SK-N-SH treated with all-trans-retinoic acid at 6 μM for 48 hours (cell line): ENCODE results near the gene TMEM185B.

Experiments
- ATAC-seq: fragments of 200-7000 bp; cut with Tn5 transposase; 3 replicates; pipeline ENCODE4 v1.9.1; 2020; ENCODE audit warnings: mild to moderate bottlenecking, moderate library complexity
- ARNTL ChIP-seq: fragments of 450-650 bp; formaldehyde crosslinking; IDR thresholded peaks from 2 replicates; pipeline ENCODE4 v1.5.0; 2020; ENCODE audit warnings: low read depth, mild to moderate bottlenecking, moderate library complexity, borderline replicate concordance
- CSDC2 ChIP-seq: fragments of 250-450 bp; sonication (Bioruptor Pico); IDR thresholded peaks from 2 replicates; pipeline ENCODE4 v1.5.0; 2020; ENCODE audit warnings: mild to moderate bottlenecking, moderate library complexity
- ESRRG ChIP-seq: fragments of 250-450 bp; sonication (Bioruptor Pico); IDR thresholded peaks from 2 replicates; pipeline ENCODE4 v1.6.1; 2021; ENCODE audit warnings: mild to moderate bottlenecking
- GLIS3 ChIP-seq: fragments of 250-450 bp; sonication (Bioruptor Pico); IDR thresholded peaks from 2 replicates; pipeline ENCODE4 v1.5.0; 2020; ENCODE audit warnings: mild to moderate bottlenecking, moderate library complexity
- ISL1 ChIP-seq: fragments of 250-450 bp; sonication (Bioruptor Pico); IDR thresholded peaks from 2 replicates; pipeline ENCODE4 v2.1.2; 2022; ENCODE audit warnings: mild to moderate bottlenecking, moderate library complexity
- OSR1 ChIP-seq: fragments of 250-450 bp; sonication (Bioruptor Pico); IDR thresholded peaks from 2 replicates; pipeline ENCODE4 v1.8.0; 2022; ENCODE audit warnings: moderate library complexity, mild to moderate bottlenecking, inconsistent platforms
- PPARA ChIP-seq: fragments of 250-450 bp; sonication (Bioruptor Pico); IDR thresholded peaks from 2 replicates; pipeline ENCODE4 v1.5.0; 2020; ENCODE audit warnings: mild to moderate bottlenecking, borderline replicate concordance
- RARB ChIP-seq: fragments of 250-450 bp; sonication (Bioruptor Pico); IDR thresholded peaks from 2 replicates; pipeline ENCODE4 v1.8.0; 2021; ENCODE audit warnings: mild to moderate bottlenecking, moderate library complexity
- TCF4 ChIP-seq: fragments of 250-450 bp; sonication (Bioruptor Pico); IDR thresholded peaks from 2 replicates; pipeline ENCODE4 v1.8.0; 2021; ENCODE audit warnings: mild to moderate bottlenecking, moderate library complexity, borderline replicate concordance
- ZC3H10 ChIP-seq: fragments of 250-450 bp; sonication (Bioruptor Pico); IDR thresholded peaks from 2 replicates; pipeline ENCODE4 v1.5.1; 2021; ENCODE audit warnings: mild to moderate bottlenecking, moderate library complexity
- ZFP3 ChIP-seq: fragments of 250-450 bp; sonication (Bioruptor Pico); IDR thresholded peaks from 2 replicates; pipeline ENCODE4 v1.5.0; 2020; ENCODE audit warnings: mild to moderate bottlenecking, moderate library complexity
- ZFP30 ChIP-seq: fragments of 450-650 bp; formaldehyde crosslinking; IDR thresholded peaks from 2 replicates; pipeline ENCODE4 v1.5.0; 2022; ENCODE audit warnings: mild to moderate bottlenecking, moderate library complexity
- ZNF565 ChIP-seq: fragments of 450-650 bp; formaldehyde crosslinking; conservative IDR thresholded peaks from 2 replicates; pipeline ENCODE4 v1.5.0; 2020; ENCODE audit warnings: low read depth, mild to moderate bottlenecking, moderate library complexity
- ZNF70 ChIP-seq: fragments of 450-650 bp; formaldehyde crosslinking; IDR thresholded peaks from 2 replicates; pipeline ENCODE4 v1.5.0; 2020; ENCODE audit warnings: mild to moderate bottlenecking, moderate library complexity
- ZNF8 ChIP-seq: fragments of 450-650 bp; formaldehyde crosslinking; IDR thresholded peaks from 2 replicates; pipeline ENCODE4 v1.5.0; 2020; ENCODE audit warnings: mild to moderate bottlenecking, moderate library complexity
- TF ChIP-seq, protein P1 (sequence below): fragments of 250-450 bp; sonication (Bioruptor Pico); IDR thresholded peaks from 2 replicates; pipeline ENCODE4 v1.8.0; 2020; ENCODE audit warnings: mild to moderate bottlenecking, moderate library complexity, borderline replicate concordance
- TF ChIP-seq, protein P2 (sequence below): fragments of 250-450 bp; sonication (Bioruptor Pico); IDR thresholded peaks from 2 replicates; pipeline ENCODE4 v1.5.1; 2021; ENCODE audit warnings: mild to moderate bottlenecking, moderate library complexity
- TF ChIP-seq, protein P3 (sequence below): fragments of 250-450 bp; sonication (Bioruptor Pico); IDR thresholded peaks from 2 replicates; pipeline ENCODE4 v1.5.0; 2020; ENCODE audit warnings: mild to moderate bottlenecking, moderate library complexity
- TF ChIP-seq, protein P4 (sequence below): fragments of 250-450 bp; sonication (Bioruptor Pico); IDR thresholded peaks from 2 replicates; pipeline ENCODE4 v1.8.0; 2021; ENCODE audit warnings: low read depth, mild to moderate bottlenecking, moderate library complexity, borderline replicate concordance
- TF ChIP-seq, protein P5 (sequence below): fragments of 250-450 bp; sonication (Bioruptor Pico); IDR thresholded peaks from 2 replicates; pipeline ENCODE4 v1.5.1; 2020; ENCODE audit warnings: low read depth, mild to moderate bottlenecking, moderate library complexity

TMEM185B gene

DNA sequence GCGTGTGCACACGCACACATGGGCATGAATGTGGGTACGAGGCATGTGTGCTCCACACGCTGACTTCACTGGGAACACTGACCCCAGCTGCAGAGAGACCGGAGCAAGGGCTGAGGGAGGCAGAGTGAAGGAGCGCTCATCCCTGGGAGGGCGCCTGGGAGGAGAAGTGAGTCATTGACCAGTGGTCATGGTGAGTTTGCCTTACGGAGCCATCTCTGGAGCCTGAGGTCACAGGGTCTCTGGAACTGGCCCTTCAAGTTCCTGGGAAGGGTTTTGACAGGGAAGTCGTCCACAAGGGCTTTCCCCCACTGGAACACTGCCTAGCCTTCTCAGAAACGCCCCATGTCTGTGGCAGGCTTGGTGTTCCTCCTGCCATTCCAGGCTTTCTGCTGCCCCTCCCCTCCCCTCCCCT is 14.3 kb upstream of the TMEM185B start:
- no peak for TF ChIP-seq ZNF8 (CRISPR knock-in tag)
- TF ChIP-seq, protein P1, sequence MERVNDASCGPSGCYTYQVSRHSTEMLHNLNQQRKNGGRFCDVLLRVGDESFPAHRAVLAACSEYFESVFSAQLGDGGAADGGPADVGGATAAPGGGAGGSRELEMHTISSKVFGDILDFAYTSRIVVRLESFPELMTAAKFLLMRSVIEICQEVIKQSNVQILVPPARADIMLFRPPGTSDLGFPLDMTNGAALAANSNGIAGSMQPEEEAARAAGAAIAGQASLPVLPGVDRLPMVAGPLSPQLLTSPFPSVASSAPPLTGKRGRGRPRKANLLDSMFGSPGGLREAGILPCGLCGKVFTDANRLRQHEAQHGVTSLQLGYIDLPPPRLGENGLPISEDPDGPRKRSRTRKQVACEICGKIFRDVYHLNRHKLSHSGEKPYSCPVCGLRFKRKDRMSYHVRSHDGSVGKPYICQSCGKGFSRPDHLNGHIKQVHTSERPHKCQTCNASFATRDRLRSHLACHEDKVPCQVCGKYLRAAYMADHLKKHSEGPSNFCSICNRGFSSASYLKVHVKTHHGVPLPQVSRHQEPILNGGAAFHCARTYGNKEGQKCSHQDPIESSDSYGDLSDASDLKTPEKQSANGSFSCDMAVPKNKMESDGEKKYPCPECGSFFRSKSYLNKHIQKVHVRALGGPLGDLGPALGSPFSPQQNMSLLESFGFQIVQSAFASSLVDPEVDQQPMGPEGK: no peak
- TF ChIP-seq ZC3H10 (CRISPR knock-in tag): no peak
- TF ChIP-seq ARNTL: no peak
- TF ChIP-seq CSDC2: no peak
- TF ChIP-seq ISL1: no peak
- TF ChIP-seq, protein P2, sequence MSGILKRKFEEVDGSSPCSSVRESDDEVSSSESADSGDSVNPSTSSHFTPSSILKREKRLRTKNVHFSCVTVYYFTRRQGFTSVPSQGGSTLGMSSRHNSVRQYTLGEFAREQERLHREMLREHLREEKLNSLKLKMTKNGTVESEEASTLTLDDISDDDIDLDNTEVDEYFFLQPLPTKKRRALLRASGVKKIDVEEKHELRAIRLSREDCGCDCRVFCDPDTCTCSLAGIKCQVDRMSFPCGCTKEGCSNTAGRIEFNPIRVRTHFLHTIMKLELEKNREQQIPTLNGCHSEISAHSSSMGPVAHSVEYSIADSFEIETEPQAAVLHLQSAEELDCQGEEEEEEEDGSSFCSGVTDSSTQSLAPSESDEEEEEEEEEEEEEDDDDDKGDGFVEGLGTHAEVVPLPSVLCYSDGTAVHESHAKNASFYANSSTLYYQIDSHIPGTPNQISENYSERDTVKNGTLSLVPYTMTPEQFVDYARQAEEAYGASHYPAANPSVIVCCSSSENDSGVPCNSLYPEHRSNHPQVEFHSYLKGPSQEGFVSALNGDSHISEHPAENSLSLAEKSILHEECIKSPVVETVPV (CRISPR knock-in tag): no peak
- TF ChIP-seq ZFP30 (CRISPR knock-in tag): no peak
- no peak for TF ChIP-seq ESRRG (CRISPR knock-in tag)
- no peak for TF ChIP-seq ZFP3 (CRISPR knock-in tag)
- TF ChIP-seq PPARA (CRISPR knock-in tag): no peak
- TF ChIP-seq GLIS3 (CRISPR knock-in tag): no peak
- TF ChIP-seq RARB (CRISPR knock-in tag): no peak
- no peak for TF ChIP-seq TCF4 (CRISPR knock-in tag)
- TF ChIP-seq, protein P3, sequence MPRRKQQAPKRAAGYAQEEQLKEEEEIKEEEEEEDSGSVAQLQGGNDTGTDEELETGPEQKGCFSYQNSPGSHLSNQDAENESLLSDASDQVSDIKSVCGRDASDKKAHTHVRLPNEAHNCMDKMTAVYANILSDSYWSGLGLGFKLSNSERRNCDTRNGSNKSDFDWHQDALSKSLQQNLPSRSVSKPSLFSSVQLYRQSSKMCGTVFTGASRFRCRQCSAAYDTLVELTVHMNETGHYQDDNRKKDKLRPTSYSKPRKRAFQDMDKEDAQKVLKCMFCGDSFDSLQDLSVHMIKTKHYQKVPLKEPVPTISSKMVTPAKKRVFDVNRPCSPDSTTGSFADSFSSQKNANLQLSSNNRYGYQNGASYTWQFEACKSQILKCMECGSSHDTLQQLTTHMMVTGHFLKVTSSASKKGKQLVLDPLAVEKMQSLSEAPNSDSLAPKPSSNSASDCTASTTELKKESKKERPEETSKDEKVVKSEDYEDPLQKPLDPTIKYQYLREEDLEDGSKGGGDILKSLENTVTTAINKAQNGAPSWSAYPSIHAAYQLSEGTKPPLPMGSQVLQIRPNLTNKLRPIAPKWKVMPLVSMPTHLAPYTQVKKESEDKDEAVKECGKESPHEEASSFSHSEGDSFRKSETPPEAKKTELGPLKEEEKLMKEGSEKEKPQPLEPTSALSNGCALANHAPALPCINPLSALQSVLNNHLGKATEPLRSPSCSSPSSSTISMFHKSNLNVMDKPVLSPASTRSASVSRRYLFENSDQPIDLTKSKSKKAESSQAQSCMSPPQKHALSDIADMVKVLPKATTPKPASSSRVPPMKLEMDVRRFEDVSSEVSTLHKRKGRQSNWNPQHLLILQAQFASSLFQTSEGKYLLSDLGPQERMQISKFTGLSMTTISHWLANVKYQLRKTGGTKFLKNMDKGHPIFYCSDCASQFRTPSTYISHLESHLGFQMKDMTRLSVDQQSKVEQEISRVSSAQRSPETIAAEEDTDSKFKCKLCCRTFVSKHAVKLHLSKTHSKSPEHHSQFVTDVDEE (CRISPR knock-in tag): no peak
- TF ChIP-seq, protein P4, sequence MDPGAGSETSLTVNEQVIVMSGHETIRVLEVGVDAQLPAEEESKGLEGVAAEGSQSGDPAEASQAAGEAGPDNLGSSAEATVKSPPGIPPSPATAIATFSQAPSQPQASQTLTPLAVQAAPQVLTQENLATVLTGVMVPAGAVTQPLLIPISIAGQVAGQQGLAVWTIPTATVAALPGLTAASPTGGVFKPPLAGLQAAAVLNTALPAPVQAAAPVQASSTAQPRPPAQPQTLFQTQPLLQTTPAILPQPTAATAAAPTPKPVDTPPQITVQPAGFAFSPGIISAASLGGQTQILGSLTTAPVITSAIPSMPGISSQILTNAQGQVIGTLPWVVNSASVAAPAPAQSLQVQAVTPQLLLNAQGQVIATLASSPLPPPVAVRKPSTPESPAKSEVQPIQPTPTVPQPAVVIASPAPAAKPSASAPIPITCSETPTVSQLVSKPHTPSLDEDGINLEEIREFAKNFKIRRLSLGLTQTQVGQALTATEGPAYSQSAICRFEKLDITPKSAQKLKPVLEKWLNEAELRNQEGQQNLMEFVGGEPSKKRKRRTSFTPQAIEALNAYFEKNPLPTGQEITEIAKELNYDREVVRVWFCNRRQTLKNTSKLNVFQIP (CRISPR knock-in tag): no peak
- peak; percentile 66 for ATAC-seq

DNA sequence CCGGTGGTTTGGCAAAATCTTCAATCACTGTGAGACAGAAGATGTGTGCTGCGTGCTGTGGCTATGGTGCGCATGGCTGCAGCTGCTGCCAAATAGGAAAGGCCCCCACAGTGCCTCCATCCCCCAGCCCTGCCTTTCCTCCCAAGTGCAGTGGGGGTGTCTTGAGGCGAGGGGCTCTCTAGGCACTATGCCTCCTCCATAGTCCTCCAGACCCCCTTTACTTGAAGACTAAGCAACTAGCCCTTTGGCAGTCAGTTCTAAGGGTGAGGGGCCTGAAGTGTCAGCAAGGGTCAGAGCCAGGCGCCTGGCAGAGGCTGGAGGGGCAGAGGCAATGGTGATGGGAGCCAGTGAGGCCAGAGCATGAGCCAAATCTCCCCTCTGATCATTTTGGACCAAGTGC is 13.6 kb upstream of the TMEM185B start:
- TF ChIP-seq PPARA (CRISPR knock-in tag): no peak
- TF ChIP-seq, protein P5, sequence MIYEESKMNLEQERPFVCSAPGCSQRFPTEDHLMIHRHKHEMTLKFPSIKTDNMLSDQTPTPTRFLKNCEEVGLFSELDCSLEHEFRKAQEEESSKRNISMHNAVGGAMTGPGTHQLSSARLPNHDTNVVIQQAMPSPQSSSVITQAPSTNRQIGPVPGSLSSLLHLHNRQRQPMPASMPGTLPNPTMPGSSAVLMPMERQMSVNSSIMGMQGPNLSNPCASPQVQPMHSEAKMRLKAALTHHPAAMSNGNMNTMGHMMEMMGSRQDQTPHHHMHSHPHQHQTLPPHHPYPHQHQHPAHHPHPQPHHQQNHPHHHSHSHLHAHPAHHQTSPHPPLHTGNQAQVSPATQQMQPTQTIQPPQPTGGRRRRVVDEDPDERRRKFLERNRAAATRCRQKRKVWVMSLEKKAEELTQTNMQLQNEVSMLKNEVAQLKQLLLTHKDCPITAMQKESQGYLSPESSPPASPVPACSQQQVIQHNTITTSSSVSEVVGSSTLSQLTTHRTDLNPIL (CRISPR knock-in tag): no peak
- TF ChIP-seq ZFP30 (CRISPR knock-in tag): no peak
- TF ChIP-seq GLIS3 (CRISPR knock-in tag): no peak
- TF ChIP-seq TCF4 (CRISPR knock-in tag): no peak
- TF ChIP-seq CSDC2: no peak
- TF ChIP-seq ZNF70 (CRISPR knock-in tag): no peak
- TF ChIP-seq, protein P4 (CRISPR knock-in tag): no peak
- TF ChIP-seq ZC3H10 (CRISPR knock-in tag): no peak
- TF ChIP-seq ZNF8 (CRISPR knock-in tag): no peak
- TF ChIP-seq OSR1 (CRISPR knock-in tag): no peak
- no peak for TF ChIP-seq ESRRG (CRISPR knock-in tag)
- TF ChIP-seq, protein P2 (CRISPR knock-in tag): no peak
- no peak for TF ChIP-seq ZNF565
- TF ChIP-seq, all 23 proteins: peak for 0

More for the DNA sequence above, 13.6 kb upstream of the TMEM185B start:
- no peak for ATAC-seq
